Fibroblast of lung (primary cell): ENCODE measurements around the gene MTHFR. TPM values are rescaled to one million over a fixed set of nuclear protein-coding genes. Genes with fewer than 3 reads are reported as not detected.

ENCODE experiments used
- DNase-seq, 2 donors: peaks; one replicate each; pipeline versions ENCODE4 v3.0.0 to v3.0.0-alpha.2; 2010; ENCODE audit warnings: low read depth in 2 of 2
- H2AFZ ChIP-seq: 2 replicates; pipeline ENCODE4 v1.5.1; 2012; ENCODE audit warnings: low read length, control low read depth, inconsistent platforms
- H3K27ac ChIP-seq: 2 replicates; pipeline ENCODE4 v1.5.1; 2011; ENCODE audit warnings: low read length, control low read depth; ENCODE audit not compliant: insufficient read depth
- H3K27me3 ChIP-seq: 2 replicates; pipeline ENCODE4 v1.5.1; 2011; ENCODE audit warnings: mild to moderate bottlenecking, low read length; ENCODE audit not compliant: control insufficient read depth, insufficient read depth
- H3K36me3 ChIP-seq: 2 replicates; pipeline ENCODE4 v1.5.1; 2011; ENCODE audit warnings: low read length; ENCODE audit not compliant: control insufficient read depth, insufficient read depth
- H3K4me1 ChIP-seq: 2 replicates; pipeline ENCODE4 v1.5.1; 2011; ENCODE audit warnings: low read length; ENCODE audit not compliant: control insufficient read depth, insufficient read depth; ENCODE audit errors: extremely low read depth
- H3K4me2 ChIP-seq: 2 replicates; pipeline ENCODE4 v1.5.1; 2011; ENCODE audit warnings: low read length, control low read depth; ENCODE audit not compliant: insufficient read depth; ENCODE audit errors: extremely low read depth
- H3K4me3 ChIP-seq, 4 experiments: fragments of 200-600 bp in 1 of 4; sonication (generic) in 1 of 4; replicated peaks in 1 of 4; 2 replicates each; pipeline ENCODE4 v1.5.1; 2011 to 2016; ENCODE audit warnings: low read length in 4 of 4, low read depth in 3 of 4, mild to moderate bottlenecking in 3 of 4, control low read depth in 2 of 4, inconsistent platforms in 1 of 4, mixed read lengths in 1 of 4; ENCODE audit not compliant: insufficient read depth in 1 of 4; ENCODE audit errors: control extremely low read depth in 1 of 4
- H3K79me2 ChIP-seq: 2 replicates; pipeline ENCODE4 v1.5.1; 2012; ENCODE audit warnings: mild to moderate bottlenecking, low read length, inconsistent platforms; ENCODE audit not compliant: control insufficient read depth, insufficient read depth
- H3K9ac ChIP-seq: 2 replicates; pipeline ENCODE4 v1.5.1; 2011; ENCODE audit warnings: mild to moderate bottlenecking, low read length, control low read depth; ENCODE audit not compliant: insufficient read depth
- H3K9me3 ChIP-seq: 2 replicates; pipeline ENCODE4 v1.5.1; 2012; ENCODE audit warnings: low read depth, low read length; ENCODE audit not compliant: control insufficient read depth, insufficient read depth
- H4K20me1 ChIP-seq: 2 replicates; pipeline ENCODE4 v1.5.1; 2011; ENCODE audit warnings: low read length; ENCODE audit not compliant: control insufficient read depth, insufficient read depth; ENCODE audit errors: extremely low read depth
- CTCF ChIP-seq, 2 donors: IDR thresholded peaks in 1 of 2; conservative IDR thresholded peaks in 1 of 2; 1 replicate in 1 of 2; 2 replicates in 1 of 2; pipeline ENCODE4 v1.5.1; 2011 to 2012; ENCODE audit warnings: low read length in 2 of 2, control low read depth in 1 of 2, inconsistent platforms in 1 of 2, low read depth in 1 of 2, mild to moderate bottlenecking in 1 of 2
- EZH2 ChIP-seq: IDR thresholded peaks from 2 replicates; pipeline ENCODE4 v1.5.1; 2012; ENCODE audit warnings: low read length, control low read depth, mild to moderate bottlenecking; ENCODE audit errors: missing control alignments
- polyA plus RNA-seq, 2 donors: library from polyadenylated mRNA; depleted of rRNA in 1 of 2; stranded (reverse) in 1 of 2; unstranded in 1 of 2; fragments of >200 nt; gene quantifications; 2 replicates each; pipeline ENCODE4 v1.2.1, GENCODE V29; 2011 to 2012; ENCODE audit warnings: missing spikeins in 1 of 2
- total RNA-seq: library from RNA; depleted of rRNA; stranded (reverse); fragments of >200 nt; gene quantifications from 2 replicates; pipeline ENCODE4 v1.2.1, GENCODE V29; 2014

Gene MTHFR
- total and polyA plus RNA-seq, 2 donors (not counting 1 experiment from before 2014, with no cell fraction given), result 16.3 to 87.4 TPM

- Histone ChIP-seq H3K27ac (no peak overlapping the region), H3K9ac (no peak overlapping the region), H3K4me3 (no peak overlapping the region), H2AFZ (no peak overlapping the region), H3K36me3 (peaks cover 5% of the 10 kb centered on the region), H4K20me1 (no peaks in the 10 kb centered on the region), H3K9me3 (no peaks in the 10 kb centered on the region), H3K79me2 (no peaks in the 10 kb centered on the region), H3K4me2 (no peak overlapping the region), H3K27me3 (no peaks in the 10 kb centered on the region), H3K4me1 (no peaks in the 10 kb centered on the region)
- TF ChIP-seq EZH2, result no peak
- TF ChIP-seq CTCF (conservative IDR thresholded peaks at IDR 0.05 in 1 of 2, IDR thresholded peaks at IDR 0.05 in 1 of 2; ENCODE audit: low read depth in 1 of 2, low read length in 2 of 2), result peak; percentile 28 to 47
- DNase-seq, result peak; percentile 12 to 23
These were observed 56.5 kb downstream of the MTHFR start for GRCh38 chr1:11749203-11749689.

- peaks cover 5% of the 10 kb centered on the region for H3K36me3 ChIP-seq
- DNase-seq, result no peak
- TF ChIP-seq CTCF (conservative IDR thresholded peaks at IDR 0.05 in 1 of 2, IDR thresholded peaks at IDR 0.05 in 1 of 2; ENCODE audit: low read depth in 1 of 2, low read length in 2 of 2) (no peak), EZH2 (no peak)
- H3K79me2 ChIP-seq, result no peaks in the 10 kb centered on the region
- H3K4me3 ChIP-seq, result no peak overlapping the region
- no peak overlapping the region for H3K4me2 ChIP-seq
- H3K27ac ChIP-seq, result no peak overlapping the region
- H3K4me1 ChIP-seq, result no peaks in the 10 kb centered on the region
- no peaks in the 10 kb centered on the region for H3K27me3 ChIP-seq
- no peak overlapping the region for H2AFZ ChIP-seq
- H3K9me3 ChIP-seq, result no peaks in the 10 kb centered on the region
- no peaks in the 10 kb centered on the region for H4K20me1 ChIP-seq
- H3K9ac ChIP-seq, result no peak overlapping the region
These were observed 57.2 kb downstream of the MTHFR start for GRCh38 chr1:11748294-11749202.

DNA sequence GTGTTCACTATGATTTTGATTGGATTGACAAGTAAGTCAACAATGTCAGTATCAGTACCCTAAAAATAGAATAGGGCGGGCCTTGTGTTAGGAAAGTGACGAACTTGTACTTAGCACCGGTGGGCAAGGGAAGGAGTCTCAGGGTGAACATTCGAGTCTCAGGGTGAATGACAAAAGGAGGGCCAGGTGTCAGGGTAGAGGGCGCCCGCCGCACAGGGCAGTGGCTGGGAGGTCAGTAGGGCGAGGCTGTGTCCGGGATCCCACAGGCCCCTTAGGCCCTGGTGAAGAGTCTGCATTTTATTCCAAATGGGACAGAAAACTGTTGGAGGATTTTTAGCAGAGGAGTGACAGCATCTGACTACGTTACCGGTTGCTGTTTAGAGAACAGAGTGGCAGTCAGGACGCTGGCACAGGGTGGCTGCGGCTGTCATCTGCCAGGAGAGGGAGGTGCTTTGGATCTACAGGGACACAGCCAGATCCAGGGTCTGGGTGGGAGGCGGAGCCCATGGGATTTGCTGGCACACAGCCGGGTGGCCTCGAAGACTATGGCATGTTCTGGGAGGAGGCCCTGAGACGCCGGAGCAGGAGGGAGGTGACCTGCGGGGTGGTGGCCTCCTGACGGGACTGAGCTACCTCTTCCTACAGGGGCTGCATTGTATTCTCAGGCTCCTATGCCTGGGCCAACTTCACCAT, 58.8 kb downstream of the MTHFR start:
- no peak overlapping the region for H3K4me3 ChIP-seq
- H3K36me3 ChIP-seq, result peaks cover 5% of the 10 kb centered on the region
- no peaks in the 10 kb centered on the region for H3K79me2 ChIP-seq
- H3K27ac ChIP-seq, result no peak overlapping the region
- no peak for DNase-seq
- no peaks in the 10 kb centered on the region for H3K27me3 ChIP-seq
- H3K4me2 ChIP-seq, result no peak overlapping the region
- no peaks in the 10 kb centered on the region for H3K4me1 ChIP-seq
- H2AFZ ChIP-seq, result no peak overlapping the region
- TF ChIP-seq EZH2 (no peak), CTCF (conservative IDR thresholded peaks at IDR 0.05 in 1 of 2, IDR thresholded peaks at IDR 0.05 in 1 of 2; ENCODE audit: low read depth in 1 of 2, low read length in 2 of 2) (no peak)
- no peak overlapping the region for H3K9ac ChIP-seq
- no peaks in the 10 kb centered on the region for H3K9me3 ChIP-seq
- no peaks in the 10 kb centered on the region for H4K20me1 ChIP-seq
